Stimulated activated CD4-positive, alpha-beta T cell treated with anti-CD3 and anti-CD28 coated beads, TNF-alpha, amount 100 ng/mL, for 1 hour (primary cell): ENCODE results near the gene GIT2.

Experiments
- DNase-seq, 3 donors: peaks; one replicate each; pipeline ENCODE4 v3.0.0-alpha.2; 2020; ENCODE audit warnings: low read depth in 3 of 3, low spot score in 1 of 3

The GIT2 gene

DNA sequence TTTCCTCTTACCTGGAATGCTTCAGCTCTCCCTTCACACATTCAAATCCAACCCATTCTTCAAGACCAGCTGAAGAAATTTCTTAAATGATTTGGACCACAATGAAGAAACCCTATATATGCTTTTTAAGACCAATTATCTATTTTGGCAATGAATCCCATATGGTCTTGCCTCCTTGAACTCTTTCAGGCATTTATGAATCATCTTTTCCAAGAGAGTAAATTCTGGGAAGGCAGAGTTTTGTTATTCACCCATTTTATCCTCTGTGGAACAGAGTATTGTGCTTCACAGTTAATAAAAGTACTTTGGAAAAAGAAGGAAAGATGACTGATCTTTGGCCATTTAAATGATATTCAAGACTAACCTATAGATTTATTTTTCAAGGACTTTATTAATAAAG, 14.0 kb downstream of the GIT2 start:
- DNase-seq, result no peak

DNA sequence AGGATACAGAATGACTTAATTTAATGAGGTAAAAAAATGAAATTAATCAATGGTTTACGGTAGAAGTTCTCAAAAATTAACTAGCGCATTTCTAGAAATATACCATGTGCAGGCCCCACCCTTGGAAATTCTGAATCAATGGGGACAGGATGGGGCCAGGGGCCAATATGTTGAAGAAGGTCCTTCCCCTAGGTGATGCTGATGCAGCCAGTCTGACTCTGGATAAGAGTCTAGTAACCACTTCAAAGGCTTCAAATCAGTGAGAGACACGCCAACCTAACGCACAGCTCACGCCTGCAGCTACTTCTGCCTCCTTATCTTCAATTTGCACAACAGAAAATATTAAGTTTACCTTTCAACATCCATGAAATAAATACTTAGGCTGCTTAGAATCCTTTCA, 14.9 kb downstream of the GIT2 start:
- no peak for DNase-seq

DNA sequence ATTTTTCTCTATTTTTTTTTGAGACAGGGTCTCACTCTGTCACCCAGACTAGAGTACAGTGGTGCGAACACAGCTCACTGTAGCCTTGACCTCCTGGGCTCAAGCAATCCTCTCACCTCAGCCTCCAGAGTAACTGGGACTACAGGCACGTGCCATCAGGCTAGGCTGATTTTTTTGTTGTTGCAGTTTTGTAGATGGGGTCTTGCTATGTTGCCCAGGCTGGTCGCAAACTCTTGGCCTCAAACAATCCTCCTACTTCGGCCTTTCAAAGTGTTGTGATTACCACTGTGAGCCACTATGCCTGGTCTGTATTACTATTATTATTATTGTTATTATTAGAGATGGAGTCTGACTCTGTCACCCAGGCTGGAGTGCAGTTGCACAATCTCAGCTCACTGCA, 23.3 kb downstream of the GIT2 start:
- DNase-seq, result no peak

GRCh38 chr12:109968801-109969200, 27.4 kb downstream of the GIT2 start:
- no peak for DNase-seq

DNA sequence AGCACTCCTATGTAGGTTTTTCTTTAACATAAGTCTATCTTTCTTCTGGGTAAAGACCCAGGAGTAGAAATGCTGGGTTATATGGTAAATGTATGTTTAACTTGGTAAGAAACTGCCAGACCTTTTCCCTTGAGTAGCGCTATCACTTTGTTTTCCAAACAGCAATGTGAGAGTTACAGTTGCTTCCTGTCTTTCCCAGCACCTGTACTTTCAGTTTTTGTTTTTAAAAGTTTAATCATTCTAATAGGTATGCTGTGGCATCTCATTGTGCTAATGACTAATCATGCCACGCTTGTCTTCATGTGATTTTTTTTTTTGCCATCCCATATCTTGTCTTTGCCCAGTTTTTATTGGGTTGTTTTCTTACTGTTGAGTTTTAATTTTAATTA, 28.1 kb downstream of the GIT2 start:
- no peak for DNase-seq

- DNase-seq, result no peak
Measured at GRCh38 chr12:109967383-109968031, 28.7 kb downstream of the GIT2 start.

DNA sequence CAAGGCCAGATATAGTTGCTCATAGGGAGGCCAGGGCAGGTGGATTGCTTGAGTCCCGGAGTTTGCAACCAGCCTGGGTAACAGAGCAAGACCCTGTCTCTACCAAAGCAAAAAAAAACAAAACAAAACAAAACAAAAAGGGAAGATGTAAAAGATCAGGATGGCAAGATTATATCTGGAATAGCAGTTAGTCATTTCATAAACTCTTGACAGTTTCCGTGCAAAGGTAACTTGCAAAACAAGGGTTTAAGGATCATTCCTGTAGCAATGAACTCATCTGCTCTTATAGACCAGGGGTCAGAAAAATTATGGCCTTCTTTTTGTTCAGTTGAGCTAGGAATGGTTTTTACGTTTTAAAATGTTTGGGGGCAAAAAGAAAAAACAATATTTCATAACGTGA, 29.6 kb downstream of the GIT2 start:
- DNase-seq, result no peak

GRCh38 chr12:109963743-109964429, 32.3 kb downstream of the GIT2 start:
- DNase-seq, result no peak

- no peak for DNase-seq
Measured at GRCh38 chr12:109963330-109963729, 32.8 kb downstream of the GIT2 start.

GRCh38 chr12:109962398-109962797, 33.8 kb downstream of the GIT2 start:
- DNase-seq, result no peak

GRCh38 chr12:109961612-109962011, 34.6 kb downstream of the GIT2 start:
- DNase-seq, result no peak

DNA sequence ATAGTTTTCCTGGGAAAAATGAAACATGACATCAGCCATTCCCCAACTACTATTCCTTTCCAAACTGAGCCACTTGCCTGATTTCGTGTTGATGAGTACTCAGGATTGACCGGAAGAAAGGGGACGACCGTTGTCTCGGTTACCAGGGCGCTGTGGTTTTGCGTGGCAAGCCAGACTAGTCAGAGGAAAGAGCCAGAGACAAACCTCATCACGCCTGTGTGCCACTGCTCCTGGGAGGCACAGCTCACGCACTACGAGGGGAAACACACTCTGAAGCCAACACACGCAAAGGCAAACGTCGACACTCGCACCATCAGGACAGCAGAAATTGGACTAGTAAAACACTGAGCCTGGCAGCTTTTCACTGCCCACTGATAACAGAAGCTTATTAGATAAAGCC, 35.0 kb downstream of the GIT2 start:
- DNase-seq, result no peak

DNA sequence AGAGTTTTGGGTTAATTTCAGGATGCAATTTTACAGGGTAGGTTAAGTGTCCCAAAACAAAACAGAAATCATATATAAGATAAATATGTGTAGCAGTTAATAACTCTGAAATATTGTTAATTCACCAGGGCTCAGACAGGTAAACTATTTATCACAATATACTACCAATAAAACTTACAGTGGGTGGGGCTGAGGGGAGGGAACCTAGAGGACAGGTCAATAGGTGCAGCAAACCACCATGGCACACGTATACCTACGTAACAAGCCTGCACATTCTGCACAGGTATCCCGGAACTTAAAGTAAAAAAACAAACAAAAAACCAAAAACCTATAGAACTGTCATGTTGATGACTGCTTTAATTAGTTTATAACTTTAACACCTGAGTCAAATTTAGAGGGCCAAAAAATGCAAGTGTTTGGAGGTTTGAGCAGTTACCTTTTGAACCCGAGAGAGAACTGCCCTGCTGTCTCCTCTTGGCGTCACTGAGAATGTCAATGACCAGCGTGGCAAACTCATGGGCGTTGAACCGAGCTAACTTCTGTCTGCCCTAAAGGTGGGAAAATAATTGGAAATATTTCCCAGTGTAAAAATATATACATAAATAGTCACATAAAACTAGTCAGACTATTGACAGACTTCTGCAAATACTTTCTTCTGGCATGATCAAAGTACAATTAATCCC, 36.6 kb downstream of the GIT2 start:
- no peak for DNase-seq

DNA sequence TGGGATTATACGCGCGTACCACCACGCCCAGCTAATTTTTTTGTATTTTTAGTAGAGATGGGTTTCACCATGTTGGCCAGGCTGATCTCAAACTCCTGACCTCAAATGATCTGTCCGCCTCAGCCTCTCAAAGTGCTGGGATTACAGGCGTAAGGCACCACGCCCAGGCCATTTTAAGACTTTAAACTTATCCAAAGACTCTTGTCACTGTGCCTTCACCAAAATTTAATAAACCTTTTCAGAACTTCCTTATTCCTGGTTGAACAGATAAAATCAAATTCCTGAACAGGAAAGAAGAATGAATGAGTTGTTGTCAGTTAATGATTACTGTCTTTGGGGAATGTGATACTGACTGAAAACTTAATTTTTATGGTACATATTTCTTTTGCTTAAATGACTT, 37.8 kb downstream of the GIT2 start:
- no peak for DNase-seq

DNA sequence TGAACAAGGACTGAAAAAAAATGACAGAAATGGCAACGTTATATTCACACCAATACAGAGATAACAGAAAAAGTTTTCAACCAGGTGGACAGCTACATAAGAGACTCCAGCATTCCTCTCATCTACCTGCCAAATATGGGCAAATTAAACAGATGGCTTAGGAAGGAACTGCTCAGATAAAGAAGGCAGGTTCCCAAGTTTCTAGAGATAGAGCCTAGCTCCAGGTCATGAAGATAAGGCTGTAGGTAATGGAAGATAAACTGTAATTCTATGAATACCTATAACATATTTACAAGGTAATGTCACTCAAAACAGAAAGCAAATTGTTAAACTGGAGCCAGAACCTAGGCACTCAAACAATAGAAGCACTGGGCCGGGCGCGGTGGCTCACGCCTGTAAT, 42.5 kb downstream of the GIT2 start:
- DNase-seq, result no peak

DNA sequence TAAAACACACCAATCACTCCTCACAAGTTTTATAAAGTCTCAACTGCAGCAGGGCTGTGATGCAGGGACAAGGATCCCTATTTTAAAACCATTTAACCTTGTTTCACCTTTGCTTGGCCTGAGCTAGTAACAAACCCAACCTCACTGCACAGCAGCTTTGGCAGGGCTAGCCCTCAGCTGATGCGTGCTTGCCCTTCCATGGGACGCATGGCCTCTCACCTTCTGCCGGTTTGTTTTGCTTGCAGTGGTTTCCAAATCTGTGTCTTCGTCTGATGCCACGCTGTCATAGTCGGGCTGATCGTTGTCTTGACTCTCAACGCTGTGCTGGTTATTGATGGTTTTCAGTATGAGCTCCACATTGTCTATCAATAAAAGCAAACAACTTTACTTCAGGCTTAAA, 43.3 kb downstream of the GIT2 start:
- no peak for DNase-seq

DNA sequence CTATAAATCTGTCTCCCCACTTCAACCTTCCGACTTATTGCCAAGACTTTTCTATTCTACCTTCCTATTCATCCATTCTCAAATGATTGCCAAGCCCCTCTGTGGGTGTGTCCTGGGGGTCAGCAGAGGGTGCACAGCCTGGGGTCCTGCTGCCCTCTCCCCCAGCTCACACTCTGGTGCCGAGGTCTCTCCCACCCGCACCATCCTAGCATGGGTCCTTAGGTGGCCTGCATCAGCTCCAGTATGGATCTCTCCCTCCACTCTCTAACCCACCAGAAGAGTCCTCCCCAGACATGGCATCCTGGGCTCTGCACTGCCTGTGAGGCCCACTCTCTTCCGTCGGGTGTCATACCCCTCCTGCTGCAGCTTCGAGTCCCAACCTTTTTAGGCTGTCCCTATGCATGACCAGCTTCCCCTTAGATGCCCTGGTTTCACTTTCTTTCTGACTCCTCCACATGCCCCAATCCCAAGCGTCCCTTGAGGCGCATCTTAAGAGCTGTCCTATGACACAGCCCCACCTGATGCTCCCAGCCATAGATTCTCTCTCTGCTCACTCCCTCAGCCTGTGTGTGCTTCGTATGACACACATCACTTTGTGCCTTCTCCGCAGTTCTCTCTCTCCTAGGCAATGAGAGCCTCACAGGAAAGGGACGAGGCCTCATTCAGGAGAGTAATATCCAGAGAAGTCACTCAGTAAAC, 43.9 kb downstream of the GIT2 start:
- no peak for DNase-seq

DNA sequence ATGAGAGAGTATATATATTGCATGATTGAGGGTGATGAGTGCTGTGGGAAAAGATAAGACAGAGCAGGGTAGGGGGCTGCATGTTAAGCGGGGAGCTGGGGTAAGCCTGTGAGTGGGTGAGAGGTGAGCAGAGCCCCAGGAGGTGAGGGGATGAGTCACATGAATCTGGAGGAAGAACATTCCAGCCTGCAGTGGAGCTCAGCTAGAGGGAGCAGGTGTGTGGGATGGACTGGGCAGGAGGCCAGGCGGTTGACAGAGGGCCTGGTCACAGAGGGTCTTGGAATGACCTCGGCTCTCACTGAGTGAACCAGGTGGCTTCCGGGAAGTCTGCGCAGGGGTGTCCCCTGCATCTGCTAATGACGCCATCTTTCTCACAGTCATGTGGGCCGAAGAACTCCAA, 44.4 kb downstream of the GIT2 start:
- DNase-seq, result no peak

GRCh38 chr12:109951136-109951535, 45.0 kb downstream of the GIT2 start:
- no peak for DNase-seq

- no peak for DNase-seq
Measured at GRCh38 chr12:109950625-109951024, 45.5 kb downstream of the GIT2 start.

DNA sequence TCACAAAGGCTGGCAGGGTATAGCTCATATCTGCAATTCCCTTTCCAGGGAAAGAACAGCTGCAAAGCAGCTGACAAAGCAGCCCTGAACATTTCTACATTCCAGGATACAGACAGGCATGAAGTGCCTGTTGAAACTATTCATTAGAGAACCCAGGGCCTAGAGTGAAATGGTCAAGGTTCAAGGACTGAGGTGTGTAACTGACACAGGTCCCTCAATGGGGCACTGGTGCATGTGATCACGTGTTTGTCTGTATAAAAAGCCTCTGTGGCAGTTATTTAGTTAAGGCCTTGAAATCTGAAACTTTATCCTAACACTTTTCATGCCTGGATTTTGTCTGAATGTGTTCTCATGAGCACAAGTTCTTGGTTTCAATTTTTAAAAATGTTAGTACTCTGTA, 47.1 kb downstream of the GIT2 start:
- DNase-seq, result no peak

GRCh38 chr12:109948368-109948767, 47.8 kb downstream of the GIT2 start:
- no peak for DNase-seq
